Heart left ventricle (tissue), 16 donors: ENCODE measurements around the gene AHRR. TPM values are rescaled to one million over a fixed set of nuclear protein-coding genes. Genes with fewer than 3 reads are reported as not detected.

Experiments
- ATAC-seq, 4 donors: fragments of 200-7000 bp; cut with Tn5 transposase; one replicate each; pipeline ENCODE4 v1.9.1; 2020 to 2022; ENCODE audit warnings: moderate library complexity in 4 of 4, mild to moderate bottlenecking in 3 of 4, moderate number of reproducible peaks in 1 of 4
- DNase-seq, 5 donors: peaks; one replicate each; pipeline ENCODE4 v3.0.0-alpha.2; 2020
- H3K27ac ChIP-seq, 12 donors: fragments of 200-600 bp; sonication (generic) in 4 of 12; one replicate each; pipeline versions ENCODE4 v1.5.0 to v1.8.0; 2016 to 2022; ENCODE audit warnings: mild to moderate bottlenecking in 2 of 12
- H3K27me3 ChIP-seq, 9 donors: fragments of 200-600 bp; sonication (generic) in 2 of 9; one replicate each; pipeline versions ENCODE4 v1.5.1 to v1.8.0; 2016 to 2022; ENCODE audit warnings: mild to moderate bottlenecking in 3 of 9
- H3K36me3 ChIP-seq, 9 donors: fragments of 200-600 bp; sonication (generic) in 2 of 9; one replicate each; pipeline versions ENCODE4 v1.5.0 to v1.8.0; 2018 to 2022; ENCODE audit warnings: mild to moderate bottlenecking in 2 of 9
- H3K4me1 ChIP-seq, 12 donors: fragments of 200-600 bp; sonication (generic) in 4 of 12; one replicate each; pipeline versions ENCODE4 v1.5.0 to v1.8.0; 2016 to 2022; ENCODE audit warnings: mild to moderate bottlenecking in 3 of 12
- H3K4me3 ChIP-seq, 12 donors: fragments of 200-600 bp; sonication (generic) in 4 of 12; one replicate each; pipeline versions ENCODE4 v1.5.0 to v1.8.0; 2017 to 2022; ENCODE audit warnings: mild to moderate bottlenecking in 9 of 12, moderate library complexity in 4 of 12
- H3K9me3 ChIP-seq, 12 donors: fragments of 200-600 bp; sonication (generic) in 4 of 12; one replicate each; pipeline versions ENCODE4 v1.5.0 to v1.8.0; 2016 to 2022; ENCODE audit warnings: mild to moderate bottlenecking in 1 of 12
- POLR2A ChIP-seq, 2 donors: fragments of 450-650 bp; IDR thresholded peaks; one replicate each; pipeline ENCODE4 v1.6.1; 2017; ENCODE audit warnings: antibody characterized with exemption in 2 of 2, mild to moderate bottlenecking in 2 of 2, moderate library complexity in 2 of 2
- WGBS, 4 donors: extraction: QIAGEN DNeasy Blood & Tissue Kit in 2 of 4; methylation state at CpG; one replicate each; pipeline versions ENCODE4 v1.1.5 to v1.1.7; 2013 to 2018; 5-methylcytosine and 5-hydroxymethylcytosine counted together
- intact Hi-C, 10 donors: fragments of 100-400 bp; cut with DNase I; formaldehyde crosslinking; loops; one replicate each; pipeline versions ENCODE4 v1.11.1 to v1.14.2; 2022
- polyA plus RNA-seq, 2 donors: library from polyadenylated mRNA; stranded (reverse); fragments of 200-250 nt; gene quantifications; one replicate each; pipeline ENCODE4 v1.2.3, GENCODE V29; 2013
- total RNA-seq, 9 donors: library from RNA; depleted of rRNA in 2 of 9; stranded (reverse); fragments of >200 nt in 2 of 9; fragmentation: NEBNext Ultra II Directional in 3 of 9; extraction: Animal tissue kit (Norgen Biotek cat#: 25700) in 3 of 9; gene quantifications; one replicate each; pipeline versions ENCODE4 v1.1.0 to v1.2.4, GENCODE V29; 2016 to 2023
- TF ChIP-seq, protein P1 (sequence below), 12 donors: fragments of 200-600 bp; sonication (generic) in 4 of 12; IDR thresholded peaks; one replicate each; pipeline versions ENCODE4 v1.5.0 to v1.8.0; 2018 to 2022; ENCODE audit warnings: antibody characterized with exemption in 12 of 12, mild to moderate bottlenecking in 5 of 12
- donor health status: ischemic (EF 13 %, LVEDD 7.1; RV severe dilation, severe dysfunction).
- donor health status: healthy with polysubstance abuse.
- donor health status: DM: no; HTN: yes; CAD: no.
- donor health status: DM: no; HTN: no; CAD: no.
- donor health status: ischemic (EF 25% LVEDD 6.9; RV normal size, moderate dysfunction).
- donor health status: ischemic (EF 25% LVEDD 5.7; RV mildly dilated, moderate dysfunction).
- donor health status: healthy.
- donor health status: DM: yes; HTN: yes; CAD: no.
- donor health status: ischemic (EF 35%, LVEDD 5.7; RV mildly dilated, moderate dysfunction).
- donor health status: nonischemic (EF 11% LVEDD 7.7; RV severe dilation, severe dysfunction).
- donor health status: DM: yes; HTN: yes; CAD: no.
- donor health status: PGD.
- donor health status: ischemic (EF 29% LVEDD 5.4; RV normal size, mild dysfunction).
- donor health status: nonischemic (EF 23%, LVEDD 6.1; RV moderate dilation, normal function).

The AHRR gene
- total and polyA plus RNA-seq, 11 donors: 0.11 to 0.69 (median 0.26) TPM; not detected in 2

DNA sequence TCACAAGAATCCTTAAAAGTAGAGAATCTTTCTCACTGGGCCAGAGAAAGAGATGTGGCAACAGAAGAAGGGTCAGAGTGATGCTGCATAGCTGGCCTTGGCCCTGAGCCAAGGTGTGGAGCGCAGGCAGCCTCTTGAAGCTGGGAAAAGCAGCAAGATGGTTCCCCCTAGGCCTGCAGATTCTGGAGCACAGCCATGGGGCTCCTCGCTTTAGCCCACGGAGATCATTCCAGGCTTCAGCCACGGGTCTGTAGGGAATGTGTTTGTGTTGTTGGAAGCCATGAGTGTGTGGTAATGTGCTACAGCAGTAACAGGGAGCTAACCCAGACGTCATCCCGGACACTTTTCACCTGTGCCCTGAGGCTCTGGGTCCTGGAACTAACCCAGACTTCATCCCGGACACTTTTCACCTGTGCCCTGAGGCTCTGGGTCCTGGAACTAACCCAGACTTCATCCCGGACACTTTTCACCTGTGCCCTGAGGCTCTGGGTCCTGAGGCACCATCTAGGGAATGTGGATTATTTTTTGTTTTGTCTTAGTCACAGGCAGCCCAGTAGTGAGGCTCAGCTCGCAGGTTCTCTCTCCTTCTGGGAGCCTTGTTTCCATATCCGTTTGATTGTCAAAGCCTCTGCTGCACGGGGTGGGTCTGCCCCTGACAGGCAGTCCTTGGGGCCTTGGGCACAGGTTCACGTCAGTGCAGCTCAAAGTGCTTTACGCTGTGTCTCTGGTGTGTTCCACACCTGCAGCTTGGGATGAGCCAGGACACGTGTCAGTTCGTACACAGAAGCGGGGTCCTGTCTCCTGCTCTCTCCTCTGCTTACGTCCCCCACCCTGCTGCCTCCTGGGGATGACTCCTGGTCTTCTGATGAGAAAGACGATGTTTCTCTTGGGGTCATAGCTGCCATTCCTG lies 65.2 kb downstream of the AHRR start:
- intact Hi-C loops: no loop called here
- TF ChIP-seq, protein P1, sequence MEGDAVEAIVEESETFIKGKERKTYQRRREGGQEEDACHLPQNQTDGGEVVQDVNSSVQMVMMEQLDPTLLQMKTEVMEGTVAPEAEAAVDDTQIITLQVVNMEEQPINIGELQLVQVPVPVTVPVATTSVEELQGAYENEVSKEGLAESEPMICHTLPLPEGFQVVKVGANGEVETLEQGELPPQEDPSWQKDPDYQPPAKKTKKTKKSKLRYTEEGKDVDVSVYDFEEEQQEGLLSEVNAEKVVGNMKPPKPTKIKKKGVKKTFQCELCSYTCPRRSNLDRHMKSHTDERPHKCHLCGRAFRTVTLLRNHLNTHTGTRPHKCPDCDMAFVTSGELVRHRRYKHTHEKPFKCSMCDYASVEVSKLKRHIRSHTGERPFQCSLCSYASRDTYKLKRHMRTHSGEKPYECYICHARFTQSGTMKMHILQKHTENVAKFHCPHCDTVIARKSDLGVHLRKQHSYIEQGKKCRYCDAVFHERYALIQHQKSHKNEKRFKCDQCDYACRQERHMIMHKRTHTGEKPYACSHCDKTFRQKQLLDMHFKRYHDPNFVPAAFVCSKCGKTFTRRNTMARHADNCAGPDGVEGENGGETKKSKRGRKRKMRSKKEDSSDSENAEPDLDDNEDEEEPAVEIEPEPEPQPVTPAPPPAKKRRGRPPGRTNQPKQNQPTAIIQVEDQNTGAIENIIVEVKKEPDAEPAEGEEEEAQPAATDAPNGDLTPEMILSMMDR (IDR thresholded peaks at IDR 0.05): no peak
- Histone ChIP-seq H3K4me3 (no peak overlapping the region), H3K36me3 (no peaks in the 10 kb centered on the region), H3K27me3 (peaks cover 0 to 22% (median 0%) of the 10 kb centered on the region in 9 donors), H3K9me3 (peaks cover 0 to 34% (median 8%) of the 10 kb centered on the region in 12 donors), H3K27ac (no peak overlapping the region), H3K4me1 (no peaks in the 10 kb centered on the region)
- ATAC-seq: no peak
- DNase-seq: peak in 1 of 5 donors; percentile 47
- 74 to 82% (median 76%) methylated on average over 18 of the region's 18 CpGs for WGBS, 4 donors

DNA sequence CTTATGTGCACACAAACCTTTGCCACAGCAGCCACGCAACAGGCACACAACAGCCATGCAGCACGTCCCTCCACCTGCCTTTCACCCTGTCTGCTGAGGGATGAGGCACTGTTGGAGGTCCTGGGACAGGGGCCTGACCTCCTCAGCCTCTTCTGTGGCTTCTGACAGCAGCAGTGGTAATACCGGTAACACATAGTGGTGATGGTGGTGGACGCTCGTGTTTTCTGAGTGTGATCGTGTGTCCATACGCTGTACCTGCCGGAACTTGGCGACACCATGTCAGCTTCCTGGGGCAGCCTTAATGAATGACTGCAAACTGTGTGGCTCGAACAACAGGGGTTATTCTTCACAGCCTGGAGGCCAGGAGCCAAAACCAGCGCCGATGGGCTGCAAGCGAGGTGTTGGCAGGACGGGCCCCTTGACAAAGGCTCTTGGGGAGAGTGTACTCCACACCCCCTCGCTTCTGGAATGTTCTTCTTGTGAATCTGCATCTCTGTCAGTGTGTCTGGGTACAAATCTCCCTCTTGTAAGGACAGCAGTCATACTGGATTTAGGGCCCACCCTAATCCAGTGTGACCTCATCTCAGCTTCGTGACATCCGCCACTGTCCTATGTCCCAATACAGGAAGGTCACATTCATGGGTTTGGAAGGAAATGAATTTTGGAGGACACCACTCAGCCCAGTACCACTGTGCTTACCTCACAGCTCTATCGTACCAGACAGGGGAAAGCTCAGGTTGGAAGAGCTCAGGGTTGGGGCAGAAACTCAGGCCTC lies 66.2 kb downstream of the AHRR start:
- Histone ChIP-seq H3K4me3 (no peak overlapping the region), H3K27ac (no peak overlapping the region), H3K27me3 (peaks cover 0 to 22% (median 0%) of the 10 kb centered on the region in 9 donors), H3K36me3 (no peaks in the 10 kb centered on the region), H3K9me3 (peaks cover 0 to 24% (median 8%) of the 10 kb centered on the region in 12 donors), H3K4me1 (no peaks in the 10 kb centered on the region)
- no peak for ATAC-seq
- DNase-seq: peak in 1 of 5 donors; percentile 14
- intact Hi-C loops: no loop called here
- TF ChIP-seq, protein P1 (IDR thresholded peaks at IDR 0.05): no peak
- TF ChIP-seq POLR2A (IDR thresholded peaks at IDR 0.05): no peak
- 86 to 93% (median 89%) methylated on average over 17 to 18 of the region's 18 CpGs for WGBS, 4 donors

DNA sequence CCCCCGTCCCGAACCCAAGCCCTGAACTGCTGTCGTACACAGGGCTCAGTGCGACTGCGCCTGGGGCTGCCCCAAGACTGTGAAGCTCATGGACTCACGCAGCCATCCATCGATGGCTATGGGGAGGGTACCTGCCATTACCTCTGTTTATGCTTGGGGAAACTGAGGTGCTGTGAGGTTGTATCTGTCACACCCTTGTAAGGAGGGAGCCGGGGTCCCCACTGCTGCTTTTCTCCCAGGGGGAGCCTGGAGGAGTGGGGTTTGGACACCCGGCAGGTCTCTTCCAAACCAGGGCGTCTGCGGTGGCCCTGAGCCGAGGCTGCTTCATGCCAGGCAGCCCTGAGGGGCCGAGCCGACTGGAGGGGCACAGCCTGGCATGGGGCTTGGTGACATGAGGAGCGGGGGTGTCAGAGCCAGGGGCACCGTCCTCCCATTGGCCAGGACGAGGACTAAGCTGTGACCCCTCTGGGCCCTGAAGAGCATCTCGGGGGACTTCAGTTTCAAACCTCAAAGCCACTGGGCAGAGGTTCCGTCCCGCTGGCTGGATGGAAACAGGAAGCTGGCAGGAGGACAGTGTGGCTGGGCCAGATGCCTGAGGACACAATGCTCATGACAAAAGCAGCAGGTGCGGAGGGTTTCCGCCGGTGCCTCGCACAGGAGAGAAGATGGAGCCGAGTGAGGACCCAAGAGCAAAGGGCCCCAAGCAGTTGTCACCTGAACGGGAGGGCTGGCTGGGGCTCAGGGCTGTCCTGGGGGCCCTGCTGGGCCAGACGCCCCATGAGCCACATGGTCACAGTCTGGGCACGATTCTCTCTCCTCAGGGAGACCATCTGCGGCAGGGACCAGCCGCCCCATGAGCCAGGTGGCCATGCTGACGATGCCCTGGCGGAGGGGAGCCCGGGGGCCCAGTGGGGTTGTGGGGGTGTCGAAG lies 67.0 kb downstream of the AHRR start:
- ATAC-seq (no peak), DNase-seq (peak in 1 of 5 donors; percentile 56)
- TF ChIP-seq POLR2A (IDR thresholded peaks at IDR 0.05): no peak
- TF ChIP-seq, protein P1 (IDR thresholded peaks at IDR 0.05): no peak
- peaks cover 0 to 22% (median 8%) of the 10 kb centered on the region in 12 donors for H3K9me3 ChIP-seq
- no peaks in the 10 kb centered on the region for H3K36me3 ChIP-seq
- no peak overlapping the region for H3K27ac ChIP-seq
- H3K4me3 ChIP-seq: no peak overlapping the region
- no peaks in the 10 kb centered on the region for H3K4me1 ChIP-seq
- H3K27me3 ChIP-seq: peaks cover 0 to 22% (median 0%) of the 10 kb centered on the region in 9 donors
- intact Hi-C loops: no loop called here
- WGBS, 4 donors: 87 to 88% (median 87%) methylated on average over 28 to 34 of the region's 34 CpGs
